Endothelial cell of umbilical vein (primary cell): ENCODE results near the gene NEMP2. TPM values are rescaled to one million over a fixed set of nuclear protein-coding genes. Genes with fewer than 3 reads are reported as not detected.
"Not testable (repeated sequence)": the region's sequence is repeated elsewhere in the genome, so short reads cannot be mapped to it uniquely, and the experiment has no call there.

Experiments
- BruUV-seq: library from RNA; stranded (reverse); fragments of 400-500 nt; replicated peaks from 2 replicates; lab custom pipeline; 2021; lab: Mats Ljungman, UMichigan
- CTCF ChIA-PET: fragments of 300-600, 350-600 bp; sonication (Branson Sonifier 250); formaldehyde crosslinking; loops from one replicate; lab custom pipeline; 2021; ENCODE audit warnings: antibody characterized with exemption, inconsistent platforms; lab: Charles Lee
- POLR2A ChIA-PET: fragments of 300-600, 350-600 bp; sonication (Branson Sonifier 250); formaldehyde crosslinking; loops from one replicate; lab custom pipeline; 2021; ENCODE audit warnings: antibody characterized with exemption, inconsistent platforms; lab: Charles Lee
- DNase-seq: peaks from one replicate; pipeline ENCODE4 v3.0.0-alpha.2; 2011; ENCODE audit warnings: low read depth, low spot score
- FAIRE-seq: peaks from 2 replicates; lab custom pipeline; 2011; peaks lifted over from hg19 to GRCh38; lab: Jason Lieb, UNC
- H2AFZ ChIP-seq: 2 replicates; pipeline ENCODE4 v1.6.0; 2012; ENCODE audit warnings: low read depth, low read length, control low read depth, inconsistent platforms
- H3K27ac ChIP-seq: 2 replicates; pipeline ENCODE4 v1.5.1; 2011; ENCODE audit warnings: low read depth, mild to moderate bottlenecking, control low read depth, low read length, moderate library complexity; ENCODE audit not compliant: insufficient read depth
- H3K27me3 ChIP-seq, 2 experiments: 2 replicates each; pipeline versions ENCODE4 v1.6.0 to v1.6.1; 2011; ENCODE audit warnings: low read length in 2 of 2, mixed read lengths in 1 of 2; ENCODE audit not compliant: control insufficient read depth in 2 of 2, insufficient read depth in 2 of 2
- H3K36me3 ChIP-seq, 2 experiments: 2 replicates in 1 of 2; 3 replicates in 1 of 2; pipeline ENCODE4 v1.5.1; 2011; ENCODE audit warnings: low read length in 2 of 2, mild to moderate bottlenecking in 1 of 2, moderate library complexity in 1 of 2; ENCODE audit not compliant: control insufficient read depth in 2 of 2, insufficient read depth in 2 of 2; ENCODE audit errors: extremely low read depth in 1 of 2
- H3K4me1 ChIP-seq: 3 replicates; pipeline ENCODE4 v1.5.1; 2011; ENCODE audit warnings: mild to moderate bottlenecking, low read length; ENCODE audit not compliant: control insufficient read depth, insufficient read depth; ENCODE audit errors: extremely low read depth
- H3K4me2 ChIP-seq: 2 replicates; pipeline ENCODE4 v1.6.1; 2011; ENCODE audit warnings: low read length, control low read depth, mixed read lengths; ENCODE audit not compliant: insufficient read depth
- H3K4me3 ChIP-seq, 3 experiments: fragments of 200-600 bp in 1 of 3; sonication (generic), shearing (Covaris generic) in 1 of 3; replicated peaks in 1 of 3; 2 replicates each; pipeline ENCODE4 v1.5.1; 2011 to 2016; ENCODE audit warnings: control low read depth in 3 of 3, low read length in 3 of 3, mild to moderate bottlenecking in 2 of 3, inconsistent platforms in 1 of 3, low read depth in 1 of 3, moderate library complexity in 1 of 3; ENCODE audit not compliant: insufficient read depth in 1 of 3
- H3K79me2 ChIP-seq: 2 replicates; pipeline ENCODE4 v1.6.0; 2012; ENCODE audit warnings: low read length, inconsistent platforms; ENCODE audit not compliant: control insufficient read depth, insufficient read depth
- H3K9ac ChIP-seq: replicated peaks from 2 replicates; pipeline ENCODE3; 2011; ENCODE audit warnings: low read length, control low read depth; ENCODE audit not compliant: insufficient read depth; ENCODE audit errors: extremely low read depth
- H3K9me1 ChIP-seq: replicated peaks from 3 replicates; pipeline ENCODE4 v1.6.0; 2011; ENCODE audit warnings: mild to moderate bottlenecking, low read length; ENCODE audit not compliant: control insufficient read depth, insufficient read depth; ENCODE audit errors: extremely low read depth
- H3K9me3 ChIP-seq: replicated peaks from 2 replicates; pipeline ENCODE4 v1.5.1; 2012; ENCODE audit warnings: low read length, inconsistent platforms; ENCODE audit not compliant: control insufficient read depth, insufficient read depth
- H4K20me1 ChIP-seq: replicated peaks from 2 replicates; pipeline ENCODE3; 2011; ENCODE audit warnings: mild to moderate bottlenecking, low read length; ENCODE audit not compliant: control insufficient read depth, insufficient read depth; ENCODE audit errors: extremely low read depth
- JUN ChIP-seq: IDR thresholded peaks from 2 replicates; pipeline ENCODE4 v1.6.1; 2011; ENCODE audit warnings: borderline replicate concordance, low read depth; ENCODE audit not compliant: insufficient read length, insufficient read depth
- dilution Hi-C: fragments of 300-500 bp; cut with MboI; formaldehyde crosslinking; loops from one replicate; pipeline ENCODE4 v1.15.0; 2019; ENCODE audit warnings: low sequenced_read_pairs; ENCODE audit not compliant: extremely low pct_ligation_motif_present
- intact Hi-C: fragments of 100-400 bp; cut with micrococcal nuclease; formaldehyde crosslinking; loops from one replicate; pipeline ENCODE4 v1.10.0; 2022
- polyA plus RNA-seq, 4 experiments: library from polyadenylated mRNA; depleted of rRNA in 3 of 4; stranded (reverse) in 3 of 4; unstranded in 1 of 4; fragments of >200 nt; gene quantifications; 2 replicates each; pipeline versions ENCODE4 v1.2.1 to v1.2.3, GENCODE V29; 2011 to 2012; ENCODE audit warnings: missing spikeins in 1 of 4
- total RNA-seq: library from RNA; stranded (reverse); gene quantifications from 2 replicates; pipeline ENCODE4 v1.2.3, GENCODE V29; 2021

The NEMP2 gene
- total and polyA plus RNA-seq, 2 donors (not counting 3 experiments of a cell fraction or from before 2014, with no cell fraction given): 3.1 to 8.4 TPM

DNA sequence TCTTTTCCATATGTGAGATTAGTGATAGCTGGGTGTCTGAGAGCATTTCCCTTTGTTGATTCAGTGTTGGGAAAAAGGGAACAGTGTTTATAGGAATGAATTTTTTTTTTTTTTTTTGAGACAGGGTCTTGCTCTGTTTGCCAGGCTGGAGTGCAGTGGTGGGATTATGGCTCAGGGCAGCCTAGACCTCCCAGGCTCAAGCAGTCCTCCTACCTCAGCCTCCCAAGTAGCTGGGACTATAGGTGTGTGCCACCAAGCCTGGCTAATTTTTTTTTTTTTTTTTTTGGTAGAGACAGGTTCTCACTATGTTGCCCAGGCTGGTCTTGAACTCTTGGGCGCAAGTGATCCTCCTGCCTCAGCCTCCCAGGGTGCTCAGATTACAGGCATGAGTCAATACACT, 66.2 kb downstream of the NEMP2 start:
- H4K20me1 ChIP-seq, H3K36me3 ChIP-seq, intact Hi-C loops, BruUV-seq, H3K27ac ChIP-seq, H3K9ac ChIP-seq, H3K4me1 ChIP-seq, H3K27me3 ChIP-seq, H2AFZ ChIP-seq, FAIRE-seq, POLR2A ChIA-PET, H3K9me1 ChIP-seq, DNase-seq, H3K4me3 ChIP-seq, CTCF ChIA-PET, dilution Hi-C loops, H3K79me2 ChIP-seq, H3K4me2 ChIP-seq, H3K9me3 ChIP-seq: not testable (repeated sequence)

DNA sequence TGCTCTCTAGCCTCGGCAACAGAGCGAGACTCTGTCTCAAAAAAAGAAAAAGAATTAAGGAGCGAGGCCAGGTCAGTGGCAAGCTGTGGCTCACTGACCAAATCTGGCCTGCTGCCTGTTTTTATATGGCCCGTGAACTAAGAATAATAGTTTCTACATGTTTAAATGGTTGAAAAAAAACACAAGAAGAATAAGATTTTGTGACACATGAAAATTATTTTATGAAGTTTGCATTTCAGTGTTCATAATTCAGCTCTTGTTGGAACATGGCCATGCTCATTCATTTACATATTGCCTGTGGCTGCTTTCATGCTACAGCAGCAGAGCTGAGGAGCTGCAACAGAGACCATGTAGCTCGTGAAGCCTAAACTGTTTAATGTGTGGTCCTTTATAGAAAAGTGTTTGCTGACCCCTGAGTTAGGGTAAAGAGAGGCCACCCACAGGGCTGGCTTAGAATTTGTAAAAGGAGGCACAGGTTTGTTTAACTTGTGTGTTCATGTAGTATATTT, 66.9 kb downstream of the NEMP2 start:
- Histone ChIP-seq H3K4me2 (no peak overlapping the region), H3K36me3 (no peaks in the 10 kb centered on the region), H3K9me3 (no peaks in the 10 kb centered on the region), H3K4me3 (no peak overlapping the region), H3K27ac (no peak overlapping the region), H4K20me1 (no peaks in the 10 kb centered on the region), H3K4me1 (peaks cover 9% of the 10 kb centered on the region), H3K27me3 (no peaks in the 10 kb centered on the region), H2AFZ (no peak overlapping the region), H3K9ac (no peak overlapping the region), H3K79me2 (no peaks in the 10 kb centered on the region), H3K9me1 (no peaks in the 10 kb centered on the region)
- intact Hi-C loops: no loop called here
- peak; percentile 26 for DNase-seq
- FAIRE-seq: no peak
- dilution Hi-C loops: no loop called here
- no TSS peak for BruUV-seq
- ChIA-PET CTCF (no interaction called here), POLR2A (no interaction called here)
- TF ChIP-seq JUN: no peak
